Endothelial cell of umbilical vein (primary cell): Measurements from ENCODE around the gene GOLGA8M.
"Not testable (repeated sequence)": the region's sequence is repeated elsewhere in the genome, so short reads cannot be mapped to it uniquely, and the experiment has no call there.

ENCODE experiments used
- CTCF ChIP-seq, 2 donors: IDR thresholded peaks; 1 replicate in 1 of 2; 2 replicates in 1 of 2; pipeline ENCODE4 v1.5.1; 2011; ENCODE audit warnings: low read length in 2 of 2, mild to moderate bottlenecking in 2 of 2, moderate library complexity in 2 of 2, control low read depth in 1 of 2, inconsistent platforms in 1 of 2, low read depth in 1 of 2; ENCODE audit not compliant: insufficient read depth in 1 of 2; ENCODE audit errors: extremely low read depth in 1 of 2
- EZH2 ChIP-seq: IDR thresholded peaks from 2 replicates; pipeline ENCODE4 v1.6.1; 2012; ENCODE audit warnings: borderline replicate concordance, low read depth, mild to moderate bottlenecking, moderate library complexity, low read length, inconsistent platforms; ENCODE audit not compliant: severe bottlenecking
- JUN ChIP-seq: IDR thresholded peaks from 2 replicates; pipeline ENCODE4 v1.6.1; 2011; ENCODE audit warnings: borderline replicate concordance, low read depth; ENCODE audit not compliant: insufficient read length, insufficient read depth
- MAX ChIP-seq: IDR thresholded peaks from 2 replicates; pipeline ENCODE4 v1.6.1; 2011; ENCODE audit not compliant: insufficient read depth, insufficient read length
- MYC ChIP-seq: IDR thresholded peaks from one replicate; pipeline ENCODE4 v1.6.1; 2011; ENCODE audit warnings: mild to moderate bottlenecking, low read depth, low read length
- POLR2A ChIP-seq: IDR thresholded peaks from 2 replicates; pipeline ENCODE4 v1.6.1; 2012; ENCODE audit warnings: low read depth, mild to moderate bottlenecking, control low read depth, low read length
- POLR2AphosphoS5 ChIP-seq: IDR thresholded peaks from 2 replicates; pipeline ENCODE4 v1.6.1; 2012; ENCODE audit warnings: low read depth, mild to moderate bottlenecking, control low read depth, low read length, moderate library complexity; ENCODE audit not compliant: insufficient read depth

- TF ChIP-seq POLR2A; CTCF (IDR thresholded peaks at IDR 0.05; ENCODE audit: extremely low read depth in 1 of 2, insufficient read depth in 1 of 2, low read depth in 1 of 2, low read length in 2 of 2); EZH2; MYC; JUN; POLR2AphosphoS5; MAX: not testable (repeated sequence)
Measured at GRCh38 chr15:28703927-28704326, 8.3 kb downstream of the GOLGA8M start.
